ENCODE results near the gene MAP2K5. TPM values are rescaled to one million over a fixed set of nuclear protein-coding genes. Genes with fewer than 3 reads are reported as not detected.

MAP2K5 gene
- total RNA-seq, 1 experiment from 2014 or later = 15.0 TPM

DNA sequence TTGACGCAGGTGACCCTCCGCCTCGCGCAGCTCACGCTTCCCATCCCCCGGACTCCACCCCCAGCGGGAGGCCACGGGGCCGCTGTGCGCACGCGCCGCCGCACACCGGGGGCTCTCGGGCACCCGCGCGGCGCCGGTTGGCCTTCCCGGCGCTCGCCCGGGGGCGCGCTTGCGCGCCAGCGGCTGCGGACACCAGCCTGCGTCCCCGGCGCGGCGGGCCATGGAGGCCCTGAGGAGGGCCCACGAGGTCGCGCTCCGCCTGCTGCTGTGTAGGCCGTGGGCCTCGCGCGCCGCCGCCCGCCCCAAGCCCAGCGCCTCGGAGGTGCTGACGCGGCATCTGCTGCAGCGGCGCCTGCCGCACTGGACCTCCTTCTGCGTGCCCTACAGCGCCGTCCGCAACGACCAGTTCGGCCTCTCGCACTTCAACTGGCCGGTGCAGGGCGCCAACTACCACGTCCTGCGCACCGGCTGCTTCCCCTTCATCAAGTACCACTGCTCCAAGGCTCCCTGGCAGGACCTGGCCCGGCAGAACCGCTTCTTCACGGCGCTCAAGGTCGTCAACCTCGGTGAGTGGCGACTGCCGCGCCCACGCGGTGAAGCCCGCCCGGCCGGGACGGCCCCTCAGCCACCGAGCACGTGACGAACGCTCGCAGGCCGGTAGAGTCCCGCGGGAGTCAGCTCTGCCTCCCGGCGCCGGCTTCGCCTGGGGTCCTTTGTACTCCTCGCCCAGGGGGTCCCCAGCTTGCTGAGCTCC is 21.3 kb upstream of the MAP2K5 start, which contains the start of gene C15orf61:
TSS of gene C15orf61 (plus strand) at position 103 of the 754 bp plus-strand sequence. CDS start at position 221, 118 bp downstream.
- DNase-seq = peak; percentile 80

More for the DNA sequence above, 21.3 kb upstream of the MAP2K5 start, which contains the start of gene C15orf61:
- Histone ChIP-seq H3K27me3 (ENCODE audit: insufficient read depth, low read length) (no peaks in the 10 kb centered on the region; the same call in 1 of the 2 replicates), H3K14ac (ENCODE audit: insufficient read depth, low read length) (peak within 1 kb of the TSS; percentile 94), H3T11ph (ENCODE audit: low read length) (no peak within 1 kb of the TSS), H3K56ac (ENCODE audit: insufficient read length, low read depth, low read length) (no peak within 1 kb of the TSS), H2BK12ac (ENCODE audit: insufficient read length, low read depth, low read length) (no peak within 1 kb of the TSS), H3K79me2 (ENCODE audit: insufficient read depth, low read length) (no peaks in the 10 kb centered on the region), H4K5ac (ENCODE audit: insufficient read length, low read depth, low read length) (no peak within 1 kb of the TSS), H3K23me2 (ENCODE audit: insufficient read length, low read depth, low read length, poor library complexity, severe bottlenecking) (peaks cover 12% of the 10 kb centered on the region), H2BK5ac (ENCODE audit: insufficient read length, low read length) (no peak within 1 kb of the TSS), H4K8ac (replicated peaks; ENCODE audit: insufficient read length, low read depth, low read length) (no peak within 1 kb of the TSS), H2AFZ (ENCODE audit: low read length) (no peak within 1 kb of the TSS), H2AK5ac (ENCODE audit: insufficient read length, low read length) (no peak within 1 kb of the TSS), H4K20me1 (ENCODE audit: control insufficient read depth, insufficient read depth, insufficient read length) (no peaks in the 10 kb centered on the region), H3K9ac (ENCODE audit: extremely low read depth, insufficient read length, low read length) (peak within 1 kb of the TSS; percentile 46), H3K79me1 (ENCODE audit: insufficient read depth, low read depth, low read length, poor library complexity, severe bottlenecking) (no peaks in the 10 kb centered on the region), H3K23ac (ENCODE audit: insufficient read length, low read depth, low read length) (no peak within 1 kb of the TSS), H3K18ac (ENCODE audit: insufficient read length, low read depth, low read length) (peak within 1 kb of the TSS; percentile 73), H2BK120ac (ENCODE audit: low read depth, low read length, poor library complexity, severe bottlenecking) (no peak within 1 kb of the TSS), H2BK15ac (ENCODE audit: low read depth, low read length) (no peak within 1 kb of the TSS), H3K4ac (ENCODE audit: low read depth, low read length) (no peak within 1 kb of the TSS; the same call in 1 of the 2 replicates), H3K9me3 (ENCODE audit: control insufficient read depth, low read depth, low read length) (no peaks in the 10 kb centered on the region), H3K27ac (ENCODE audit: insufficient read length, low read depth, low read length) (no peak within 1 kb of the TSS), H3K4me2 (ENCODE audit: insufficient read depth, insufficient read length, low read length) (peak within 1 kb of the TSS; percentile 59), H4K91ac (ENCODE audit: insufficient read length, low read depth, low read length) (no peak within 1 kb of the TSS), H2BK20ac (ENCODE audit: low read depth, low read length, poor library complexity, severe bottlenecking) (no peak within 1 kb of the TSS), H3K4me1 (ENCODE audit: insufficient read depth, low read length) (no peaks in the 10 kb centered on the region)
- peaks cover 23 to 25% of the 10 kb centered on the region in 2 experiments for H3K4me1 Mint-ChIP-seq
- TF ChIP-seq, protein P1, sequence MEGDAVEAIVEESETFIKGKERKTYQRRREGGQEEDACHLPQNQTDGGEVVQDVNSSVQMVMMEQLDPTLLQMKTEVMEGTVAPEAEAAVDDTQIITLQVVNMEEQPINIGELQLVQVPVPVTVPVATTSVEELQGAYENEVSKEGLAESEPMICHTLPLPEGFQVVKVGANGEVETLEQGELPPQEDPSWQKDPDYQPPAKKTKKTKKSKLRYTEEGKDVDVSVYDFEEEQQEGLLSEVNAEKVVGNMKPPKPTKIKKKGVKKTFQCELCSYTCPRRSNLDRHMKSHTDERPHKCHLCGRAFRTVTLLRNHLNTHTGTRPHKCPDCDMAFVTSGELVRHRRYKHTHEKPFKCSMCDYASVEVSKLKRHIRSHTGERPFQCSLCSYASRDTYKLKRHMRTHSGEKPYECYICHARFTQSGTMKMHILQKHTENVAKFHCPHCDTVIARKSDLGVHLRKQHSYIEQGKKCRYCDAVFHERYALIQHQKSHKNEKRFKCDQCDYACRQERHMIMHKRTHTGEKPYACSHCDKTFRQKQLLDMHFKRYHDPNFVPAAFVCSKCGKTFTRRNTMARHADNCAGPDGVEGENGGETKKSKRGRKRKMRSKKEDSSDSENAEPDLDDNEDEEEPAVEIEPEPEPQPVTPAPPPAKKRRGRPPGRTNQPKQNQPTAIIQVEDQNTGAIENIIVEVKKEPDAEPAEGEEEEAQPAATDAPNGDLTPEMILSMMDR (conservative IDR thresholded peaks at IDR 0.05) = no peak
- peaks cover 0 to 2% (median 0%) of the 10 kb centered on the region in 3 experiments; a peak in 1 of 7 replicates for H3K36me3 Mint-ChIP-seq (ENCODE audit: insufficient read depth in 1 of 3, low read depth in 3 of 3)
- WGBS (ENCODE audit: extremely low coverage, insufficient read length, low lambda C conversion rate) = no CpG with 5 or more reads among the region's 94 CpGs
- no peaks in the 10 kb centered on the region for H3K9me3 Mint-ChIP-seq
- H3K27ac Mint-ChIP-seq = peak within 1 kb of the TSS in 1 of 3 experiments; percentile 94; a peak in 1 of 7 replicates
- H3K4me3 Mint-ChIP-seq = peak within 1 kb of the TSS; percentile 82 to 88
- peaks cover 8% of the 10 kb centered on the region for H3K27me3 Mint-ChIP-seq (ENCODE audit: low read depth)
